HG03064 (cell line): ENCODE data around the gene BTNL8.
"Not testable (repeated sequence)": the region's sequence is repeated elsewhere in the genome, so short reads cannot be mapped to it uniquely, and the experiment has no call there.

Experiments
- ATAC-seq: cut with Tn5 transposase; IDR thresholded peaks from one replicate; pipeline ENCODE4 v1.9.1; 2021; ENCODE audit warnings: low read depth; ENCODE audit not compliant: unreplicated experiment

The BTNL8 gene

GRCh38 chr5:180874804-180875582, 24.0 kb upstream of the BTNL8 start:
- no peak for ATAC-seq

GRCh38 chr5:180875860-180876426, 23.0 kb upstream of the BTNL8 start:
- ATAC-seq = no peak

- ATAC-seq = not testable (repeated sequence)
Measured at GRCh38 chr5:180885845-180886529, 13.0 kb upstream of the BTNL8 start.

- ATAC-seq = no peak
Measured at GRCh38 chr5:180889381-180889780, 9.6 kb upstream of the BTNL8 start.

GRCh38 chr5:180895330-180895729, 3.6 kb upstream of the BTNL8 start:
- not testable (repeated sequence) for ATAC-seq

GRCh38 chr5:180900178-180900577, 1.2 kb downstream of the BTNL8 start:
- no peak for ATAC-seq

GRCh38 chr5:180901319-180902009, 2.5 kb downstream of the BTNL8 start:
- ATAC-seq = no peak

GRCh38 chr5:180908400-180908799, 9.4 kb downstream of the BTNL8 start:
- ATAC-seq = no peak

- ATAC-seq = no peak
Measured at GRCh38 chr5:180908998-180909731, 10.2 kb downstream of the BTNL8 start.

GRCh38 chr5:180909782-180910181, 10.8 kb downstream of the BTNL8 start:
- ATAC-seq = no peak

GRCh38 chr5:180910182-180910581, 11.2 kb downstream of the BTNL8 start:
- ATAC-seq = no peak

GRCh38 chr5:180910735-180911134, 11.8 kb downstream of the BTNL8 start:
- ATAC-seq = no peak

- no peak for ATAC-seq
Measured at GRCh38 chr5:180914646-180915045, 15.7 kb downstream of the BTNL8 start.

GRCh38 chr5:180915924-180916323, 17.0 kb downstream of the BTNL8 start:
- no peak for ATAC-seq

GRCh38 chr5:180918380-180918779, 19.4 kb downstream of the BTNL8 start:
- ATAC-seq = no peak

GRCh38 chr5:180920710-180921109, 21.8 kb downstream of the BTNL8 start:
- ATAC-seq = no peak

GRCh38 chr5:180922932-180923331, 24.0 kb downstream of the BTNL8 start:
- ATAC-seq = no peak

GRCh38 chr5:180932660-180933059, 33.7 kb downstream of the BTNL8 start:
- ATAC-seq = no peak

- ATAC-seq = no peak
Measured at GRCh38 chr5:180935203-180935602, 36.2 kb downstream of the BTNL8 start.

GRCh38 chr5:180938294-180938693, 39.3 kb downstream of the BTNL8 start:
- ATAC-seq = no peak
